ENCODE measurements around the gene PYGL.

Gene PYGL

DNA sequence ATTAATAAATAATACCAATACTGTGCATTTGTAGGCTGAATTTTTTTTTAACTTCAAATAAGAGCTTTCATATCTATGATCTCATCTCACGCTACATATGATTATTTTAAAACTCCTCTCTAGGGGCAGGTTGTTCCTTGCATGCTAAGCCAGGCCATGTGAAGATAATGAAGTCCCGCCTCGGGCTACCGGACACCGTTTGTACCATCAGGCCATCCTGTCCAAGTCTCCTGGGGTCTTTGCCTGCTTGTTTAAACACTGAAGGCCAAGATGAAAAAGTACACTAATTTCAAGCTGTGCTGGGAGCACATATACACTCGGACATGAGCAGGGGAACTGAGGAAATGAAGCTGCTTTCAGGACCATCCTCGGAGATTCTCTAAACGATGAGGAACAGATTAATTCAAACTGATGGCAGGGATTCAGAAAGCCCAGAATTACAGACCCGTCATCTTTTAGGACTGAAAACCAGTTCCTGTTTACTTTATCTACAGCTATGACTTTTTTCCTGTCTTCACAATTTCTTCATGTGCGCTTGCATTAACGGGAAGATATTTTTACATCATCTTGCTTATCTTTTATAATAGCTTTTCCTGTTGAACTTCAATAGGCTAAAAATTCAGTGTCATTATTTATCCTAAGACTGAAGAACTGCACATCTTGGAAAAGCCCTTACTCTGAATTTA is 78.7 kb downstream of the PYGL start:
- DNase-seq, result no peak

DNA sequence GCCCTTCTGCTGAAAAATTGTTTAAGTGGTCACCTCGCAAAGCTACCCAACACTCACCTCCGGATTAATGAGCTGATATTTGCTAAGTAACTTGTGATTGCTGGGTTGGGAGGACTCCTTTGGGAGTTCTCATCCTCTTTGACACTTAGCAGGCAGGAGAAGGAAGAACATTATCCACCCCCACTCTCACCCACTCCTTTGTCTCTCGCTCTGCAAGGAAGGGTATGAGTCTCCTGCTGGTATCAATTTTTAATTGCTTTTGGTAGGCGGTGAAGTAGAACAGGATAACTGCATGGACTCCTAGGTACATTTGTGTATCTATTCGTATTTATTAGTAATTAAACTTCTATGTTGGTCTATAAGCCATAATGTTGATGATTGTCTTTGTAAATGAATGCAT is 79.3 kb downstream of the PYGL start:
- no peak for DNase-seq

DNA sequence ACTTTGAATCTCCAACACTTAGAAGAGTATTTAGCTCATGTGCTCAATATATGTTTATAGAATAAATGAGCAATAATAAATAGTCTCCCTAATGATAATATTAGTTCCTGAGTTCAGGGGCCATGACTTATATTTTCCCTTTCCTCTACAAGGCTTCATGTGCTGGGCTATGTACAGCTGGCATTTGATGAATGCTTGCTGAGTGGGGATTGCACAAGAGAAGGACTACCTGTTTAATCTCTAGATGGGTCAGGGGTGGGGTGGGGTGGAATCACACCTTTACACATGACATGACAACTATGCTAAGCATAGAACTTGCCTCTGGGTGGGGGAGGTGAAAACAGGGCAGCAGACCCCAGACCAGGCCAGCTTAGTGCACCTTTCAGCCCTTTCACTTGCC is 80.0 kb downstream of the PYGL start:
- no peak for DNase-seq

DNA sequence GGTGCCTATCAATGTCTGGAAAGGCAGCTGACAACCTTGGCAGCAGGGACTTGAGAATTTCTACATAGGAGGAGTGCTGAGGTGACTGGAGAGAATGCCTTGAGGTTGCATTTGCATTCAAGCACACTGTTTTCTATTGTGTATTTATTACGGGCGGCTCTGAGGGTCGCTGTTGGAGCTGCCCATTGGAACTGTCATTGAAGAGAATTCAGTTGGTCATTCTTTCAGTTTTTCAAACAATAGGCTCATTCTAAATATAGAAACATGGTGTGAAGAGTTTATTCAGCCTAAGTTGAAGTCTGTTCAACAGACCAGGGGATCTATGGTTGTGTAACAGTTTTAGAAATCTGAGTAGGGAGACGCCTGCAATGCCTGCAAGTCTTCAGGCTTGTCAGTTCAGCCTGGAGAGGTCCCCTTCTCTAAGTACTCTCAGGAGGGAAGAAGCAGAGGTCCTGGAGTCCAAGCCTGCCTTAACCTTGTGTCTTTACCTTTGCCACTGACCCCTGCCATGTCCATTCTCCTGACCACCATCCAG is 82.2 kb downstream of the PYGL start:
- no peak for DNase-seq

GRCh38 chr14:50860478-50861086 is 83.7 kb downstream of the PYGL start:
- DNase-seq, result peak; percentile 93

GRCh38 chr14:50859296-50859624 is 85.0 kb downstream of the PYGL start:
- DNase-seq, result no peak

- no peak for DNase-seq
Observed at GRCh38 chr14:50856660-50857059, 87.6 kb downstream of the PYGL start.

DNA sequence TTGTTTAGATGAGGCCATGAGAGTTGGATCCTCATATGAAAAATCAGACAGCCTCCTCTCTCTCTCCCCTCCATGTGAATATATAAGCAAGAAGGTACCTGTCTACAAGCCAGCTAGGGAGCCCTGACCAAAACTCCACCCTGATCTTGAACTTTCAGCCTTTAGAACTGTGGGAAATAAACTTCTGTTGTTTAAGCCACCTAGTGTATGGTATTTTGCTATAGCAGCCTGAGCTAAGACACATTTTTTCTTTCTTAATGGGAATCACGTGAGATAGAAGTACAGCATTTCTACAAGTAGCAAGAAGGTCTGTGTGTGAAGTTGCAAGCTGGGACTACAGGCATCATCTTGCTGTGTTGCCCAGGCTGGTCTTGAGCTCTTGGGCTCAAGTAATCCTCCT is 88.7 kb downstream of the PYGL start:
- no peak for DNase-seq

Data from activated CD4-positive, alpha-beta T cell treated with anti-CD3 and anti-CD28 coated beads, Interleukin-2, amount 50 U/mL, for 1 hour (primary cell).